ENCODE results near the gene OR10G7.

The OR10G7 gene

GRCh38 chr11:124041254-124041653 lies at the start of gene OR10G7:
Gene OR10G7 (minus strand): TSS chr11:124041325. CDS start chr11:124039001, 2,324 bp downstream.
- no peak for DNase-seq (ENCODE audit: low read depth)
- TF ChIP-seq CTCF (IDR thresholded peaks at IDR 0.05; ENCODE audit: low read length, missing control alignments), result no peak
- no peak within 1 kb of the TSS for H3K4me3 ChIP-seq (replicated peaks; ENCODE audit: low read depth, low read length)

GRCh38 chr11:124085997-124086846 lies 45.1 kb upstream of the OR10G7 start:
- DNase-seq (ENCODE audit: low read depth), result no peak
- no peak overlapping the region for H3K4me3 ChIP-seq (replicated peaks; ENCODE audit: low read depth, low read length)
- no peak for TF ChIP-seq CTCF (IDR thresholded peaks at IDR 0.05; ENCODE audit: low read length, missing control alignments)

- H3K4me3 ChIP-seq (replicated peaks; ENCODE audit: low read depth, low read length), result no peak overlapping the region
- no peak for TF ChIP-seq CTCF (IDR thresholded peaks at IDR 0.05; ENCODE audit: low read length, missing control alignments)
- DNase-seq (ENCODE audit: low read depth), result no peak
Observed at GRCh38 chr11:124085583-124085982, 44.5 kb upstream of the OR10G7 start.

DNA sequence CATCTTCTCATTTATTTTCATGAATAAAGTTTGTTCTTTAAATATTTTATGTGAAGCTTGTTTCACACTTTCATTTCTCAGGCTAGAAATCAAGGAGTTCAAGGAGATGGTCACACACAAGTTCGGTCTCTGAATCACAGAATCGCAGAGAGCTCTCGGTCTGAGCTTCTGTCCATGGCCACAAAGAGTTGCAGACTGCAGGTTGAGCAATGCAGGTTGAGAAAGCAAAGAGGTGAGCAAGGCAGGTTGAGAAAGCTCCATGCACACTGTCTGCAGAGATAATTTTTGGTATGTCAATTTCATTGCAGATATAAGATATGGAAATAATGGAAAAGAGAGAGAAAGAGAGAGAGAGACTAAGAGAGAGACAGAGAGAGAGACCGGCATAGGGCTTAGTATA lies 41.2 kb upstream of the OR10G7 start:
- no peak for TF ChIP-seq CTCF (IDR thresholded peaks at IDR 0.05; ENCODE audit: low read length, missing control alignments)
- DNase-seq (ENCODE audit: low read depth), result no peak
- H3K4me3 ChIP-seq (replicated peaks; ENCODE audit: low read depth, low read length), result no peak overlapping the region

DNA sequence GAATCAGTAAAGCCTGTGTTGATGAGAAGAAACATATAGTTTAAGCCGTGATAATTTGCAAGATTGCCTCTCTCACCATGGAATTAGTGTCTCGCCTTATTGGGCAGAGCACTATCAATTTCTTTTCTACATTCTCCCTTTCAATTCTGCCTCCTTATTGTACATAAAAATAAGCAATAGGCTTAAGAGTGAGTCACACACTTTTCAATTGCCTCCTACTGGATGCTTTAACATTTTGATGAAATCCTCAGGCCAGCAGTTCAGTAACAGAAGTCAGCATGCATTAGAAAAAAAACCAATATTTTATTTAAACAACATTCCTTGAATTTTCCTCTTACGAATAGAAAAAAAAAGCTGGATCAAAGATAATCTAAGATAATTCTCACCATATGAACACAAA lies 40.4 kb upstream of the OR10G7 start:
- no peak for DNase-seq (ENCODE audit: low read depth)
- TF ChIP-seq CTCF (IDR thresholded peaks at IDR 0.05; ENCODE audit: low read length, missing control alignments), result no peak
- no peak overlapping the region for H3K4me3 ChIP-seq (replicated peaks; ENCODE audit: low read depth, low read length)

- no peak overlapping the region for H3K4me3 ChIP-seq (replicated peaks; ENCODE audit: low read depth, low read length)
- TF ChIP-seq CTCF (IDR thresholded peaks at IDR 0.05; ENCODE audit: low read length, missing control alignments), result no peak
- DNase-seq (ENCODE audit: low read depth), result no peak
Observed at GRCh38 chr11:124080327-124081001, 39.3 kb upstream of the OR10G7 start.
